Measurements from ENCODE around the gene COX4I1. TPM values are rescaled to one million over a fixed set of nuclear protein-coding genes. Genes with fewer than 3 reads are reported as not detected.

The COX4I1 gene
- total RNA-seq, 1 experiment from 2014 or later, result 839 TPM

DNA sequence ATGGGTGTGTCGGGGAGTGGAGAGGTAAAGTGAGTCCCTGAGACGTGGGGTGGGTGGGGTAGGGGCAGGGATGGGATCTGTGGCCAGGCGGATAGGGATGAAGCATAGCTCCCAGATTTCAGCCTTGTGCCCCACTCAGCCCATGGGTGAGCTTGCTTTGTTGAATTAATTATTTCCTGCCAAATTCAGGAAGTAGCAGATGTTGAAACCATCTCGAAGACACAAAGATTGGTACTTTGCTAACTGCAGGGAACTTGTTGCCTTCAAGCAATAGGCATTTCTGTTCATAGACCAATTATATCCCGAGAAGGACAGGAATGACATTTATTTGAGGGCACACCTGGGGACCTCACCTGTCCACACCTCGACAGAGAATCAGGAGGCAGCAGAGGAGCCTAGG, 37.6 kb upstream of the COX4I1 start:
- TF ChIP-seq ELF1 (IDR thresholded peaks at IDR 0.05; ENCODE audit: borderline replicate concordance, low read depth), result no peak
- no peak for TF ChIP-seq CEBPB (IDR thresholded peaks at IDR 0.05; ENCODE audit: low read depth)
- no peak for TF ChIP-seq MAX (IDR thresholded peaks at IDR 0.05)
- no peak for TF ChIP-seq SRF (IDR thresholded peaks at IDR 0.05; ENCODE audit: low read depth)
- TF ChIP-seq ATF3 (IDR thresholded peaks at IDR 0.05), result no peak
- no peak for TF ChIP-seq RAD21 (IDR thresholded peaks at IDR 0.05; ENCODE audit: low read depth)
- Histone ChIP-seq H3K9me2 (ENCODE audit: insufficient read depth) (no peaks in the 10 kb centered on the region), H3K9me3 (ENCODE audit: control insufficient read depth in 1 of 2, insufficient read depth in 1 of 2, low read depth in 1 of 2, low read length in 2 of 2) (no peaks in the 10 kb centered on the region), H3K4me1 (ENCODE audit: control insufficient read depth in 1 of 2, insufficient read depth in 2 of 2, low read length in 2 of 2) (peaks cover 0 to 12% of the 10 kb centered on the region in 2 experiments; a peak in 2 of 4 replicates), H3K4me3 (replicated peaks in 1 of 2; ENCODE audit: low read depth in 1 of 2, low read length in 2 of 2) (no peak overlapping the region), H3K27ac (ENCODE audit: low read depth, low read length) (no peak overlapping the region), H3K4me2 (ENCODE audit: low read length) (no peak overlapping the region), H3K9ac (ENCODE audit: low read length) (no peak overlapping the region), H2AFZ (ENCODE audit: low read depth, low read length, poor library complexity, severe bottlenecking) (no peak overlapping the region), H3K79me2 (ENCODE audit: insufficient read depth, low read length) (no peaks in the 10 kb centered on the region), H3K36me3 (ENCODE audit: control insufficient read depth in 1 of 2, insufficient read depth in 2 of 2, low read length in 2 of 2) (no peaks in the 10 kb centered on the region), H3K27me3 (ENCODE audit: insufficient read depth, low read length) (peaks cover 6% of the 10 kb centered on the region; the same call in 1 of the 2 replicates), H4K20me1 (ENCODE audit: insufficient read depth) (no peaks in the 10 kb centered on the region)
- no peak for DNase-seq (ENCODE audit: low read depth, low spot score)
- RAD21 ChIA-PET (ENCODE audit: low non-redundant PET in 1 of 2, low total read pairs in 2 of 2, uncharacterized antibody in 2 of 2, unreplicated experiment in 2 of 2), result no interaction called here
- no TSS peak for BruUV-seq (replicated peaks)
- intact Hi-C loops (cut with micrococcal nuclease), result loop anchor here (2.0 kb wide), 1 partner anchor 103 kb away; no protein-coding TSS in a partner anchor
- CTCF ChIA-PET, result interaction anchor here (1.3 kb wide), 1 partner anchor 12 kb away, joined by 4 read pairs; no protein-coding TSS in a partner anchor
- POLR2A ChIA-PET, result no interaction called here
- ATAC-seq, result no peak

- RAD21 ChIA-PET (ENCODE audit: low non-redundant PET in 1 of 2, low total read pairs in 2 of 2, uncharacterized antibody in 2 of 2, unreplicated experiment in 2 of 2), result no interaction called here
- Histone ChIP-seq H3K9me3 (ENCODE audit: control insufficient read depth in 1 of 2, insufficient read depth in 1 of 2, low read depth in 1 of 2, low read length in 2 of 2) (no peaks in the 10 kb centered on the region), H3K9ac (ENCODE audit: low read length) (no peak overlapping the region), H4K20me1 (ENCODE audit: insufficient read depth) (no peaks in the 10 kb centered on the region), H3K79me2 (ENCODE audit: insufficient read depth, low read length) (no peaks in the 10 kb centered on the region), H3K4me3 (replicated peaks in 1 of 2; ENCODE audit: low read depth in 1 of 2, low read length in 2 of 2) (no peak overlapping the region), H3K4me1 (ENCODE audit: control insufficient read depth in 1 of 2, insufficient read depth in 2 of 2, low read length in 2 of 2) (peaks cover 11 to 23% of the 10 kb centered on the region in 2 experiments), H3K9me2 (ENCODE audit: insufficient read depth) (no peaks in the 10 kb centered on the region), H3K27ac (ENCODE audit: low read depth, low read length) (no peak overlapping the region), H3K4me2 (ENCODE audit: low read length) (no peak overlapping the region), H3K27me3 (ENCODE audit: insufficient read depth, low read length) (peaks cover 6% of the 10 kb centered on the region; the same call in 1 of the 2 replicates), H3K36me3 (ENCODE audit: control insufficient read depth in 1 of 2, insufficient read depth in 2 of 2, low read length in 2 of 2) (no peaks in the 10 kb centered on the region), H2AFZ (ENCODE audit: low read depth, low read length, poor library complexity, severe bottlenecking) (no peak overlapping the region)
- CTCF ChIA-PET, result interaction anchor here (1.3 kb wide), 1 partner anchor 13 kb away, joined by 4 read pairs; no protein-coding TSS in a partner anchor
- intact Hi-C loops (cut with micrococcal nuclease), result no loop called here
- no TSS peak for BruUV-seq (replicated peaks)
- TF ChIP-seq EZH2phosphoT487 (IDR thresholded peaks at IDR 0.05; ENCODE audit: borderline replicate concordance), result no peak
- no peak for TF ChIP-seq JUND (IDR thresholded peaks at IDR 0.05)
- no peak for TF ChIP-seq CEBPB (IDR thresholded peaks at IDR 0.05; ENCODE audit: low read depth)
- TF ChIP-seq YY1 (IDR thresholded peaks at IDR 0.05; ENCODE audit: extremely low read depth, insufficient replicate concordance, low read depth, low read length), result no peak
- no peak for TF ChIP-seq POLR2AphosphoS5 (IDR thresholded peaks at IDR 0.05; ENCODE audit: low read depth, low read length)
- TF ChIP-seq EGR1 (IDR thresholded peaks at IDR 0.05; ENCODE audit: low read depth), result no peak
- no peak for TF ChIP-seq MAX (IDR thresholded peaks at IDR 0.05)
- no peak for DNase-seq (ENCODE audit: low read depth, low spot score)
- ATAC-seq, result no peak
- POLR2A ChIA-PET, result no interaction called here
These were observed 36.5 kb upstream of the COX4I1 start for GRCh38 chr16:85762970-85763369.

Measured in HCT116 (cell line).